SJSA1 (cell line): ENCODE measurements around the gene KLHL17. TPM values are rescaled to one million over a fixed set of nuclear protein-coding genes. Genes with fewer than 3 reads are reported as not detected.
"Not testable (repeated sequence)": the region's sequence is repeated elsewhere in the genome, so short reads cannot be mapped to it uniquely, and the experiment has no call there.

Experiments used
- DNase-seq, 2 experiments: peaks; one replicate each; pipeline ENCODE4 v3.0.0-alpha.2; 2015 to 2020; ENCODE audit warnings: low spot score in 2 of 2, low read depth in 1 of 2
- H3K27ac ChIP-seq: fragments of 250-450 bp; sonication (Bioruptor Pico); 2 replicates; pipeline ENCODE4 v1.5.1; 2020; ENCODE audit warnings: mild to moderate bottlenecking, moderate library complexity
- H3K27me3 ChIP-seq: fragments of 250-450 bp; sonication (Bioruptor Pico); replicated peaks from 2 replicates; pipeline ENCODE4 v1.5.1; 2020; ENCODE audit warnings: mild to moderate bottlenecking, moderate library complexity
- H3K36me3 ChIP-seq: fragments of 250-450 bp; sonication (Bioruptor Pico); 2 replicates; pipeline ENCODE4 v1.5.1; 2020; ENCODE audit warnings: mild to moderate bottlenecking
- H3K4me1 ChIP-seq: fragments of 250-450 bp; sonication (Bioruptor Pico); replicated peaks from 2 replicates; pipeline ENCODE4 v1.6.1; 2021; ENCODE audit warnings: mild to moderate bottlenecking
- H3K4me3 ChIP-seq: fragments of 250-450 bp; sonication (Bioruptor Pico); 2 replicates; pipeline ENCODE4 v1.5.1; 2020; ENCODE audit warnings: mild to moderate bottlenecking
- H3K9me3 ChIP-seq: fragments of 250-450 bp; sonication (Bioruptor Pico); replicated peaks from 2 replicates; pipeline ENCODE4 v1.5.1; 2020; ENCODE audit warnings: mild to moderate bottlenecking
- total RNA-seq: library from RNA; depleted of rRNA; stranded (reverse); fragments of >200 nt; shearing (Covaris generic); gene quantifications from 2 replicates; pipeline ENCODE4 v1.2.3, GENCODE V29; 2014

The KLHL17 gene
- total RNA-seq, 1 experiment from 2014 or later, result 7.2 TPM

DNA sequence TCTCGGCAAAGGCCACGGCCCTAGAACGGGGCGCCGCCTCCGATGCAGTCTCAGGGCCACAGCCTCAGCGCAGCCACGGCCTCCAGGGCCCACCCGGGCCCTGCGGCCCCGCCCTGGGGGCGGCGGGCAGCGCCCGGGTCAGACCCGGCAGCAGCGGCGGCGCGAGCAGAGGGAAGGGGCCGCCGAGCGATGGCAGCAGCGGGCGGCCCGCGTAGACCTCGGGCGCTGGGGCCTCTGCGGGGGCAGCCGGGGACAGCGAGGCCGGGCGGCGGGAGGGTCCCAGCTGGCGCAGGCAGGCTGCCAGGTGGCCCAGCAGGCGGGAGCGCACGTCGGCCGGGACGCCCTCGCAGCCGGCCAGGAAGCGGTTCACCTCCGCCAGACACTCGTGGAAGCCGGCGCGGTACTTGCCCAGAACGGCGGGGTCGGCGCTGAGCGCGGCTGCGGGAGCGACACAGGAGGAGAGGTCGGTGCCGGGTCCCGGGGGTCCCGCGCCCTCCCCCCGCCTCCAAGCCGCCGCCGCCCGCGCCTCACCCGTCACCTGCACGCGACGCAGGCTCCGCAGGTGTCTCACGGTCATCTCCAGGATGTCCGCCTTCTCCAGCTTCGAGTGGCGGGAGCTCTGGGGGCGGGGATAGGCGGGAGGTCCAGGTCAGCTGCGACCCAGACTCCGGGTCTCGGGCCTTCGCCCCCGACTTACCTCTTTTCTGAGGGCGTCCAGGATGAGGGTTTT lies 38.8 kb downstream of the KLHL17 start:
- Histone ChIP-seq H3K9me3 (peaks cover 6% of the 10 kb centered on the region; the same call in 1 of the 2 replicates), H3K4me1 (peaks cover 33% of the 10 kb centered on the region), H3K27ac (peak overlapping the region; percentile 100), H3K27me3 (no peaks in the 10 kb centered on the region), H3K4me3 (peak overlapping the region; percentile 66), H3K36me3 (peaks cover 31% of the 10 kb centered on the region)
- DNase-seq, result peak; percentile 56 to 57

- Histone ChIP-seq H3K4me1 (peaks cover 33% of the 10 kb centered on the region), H3K27ac (peak within 1 kb of the TSS; percentile 100), H3K4me3 (peak within 1 kb of the TSS; percentile 66), H3K27me3 (no peaks in the 10 kb centered on the region), H3K36me3 (peaks cover 31% of the 10 kb centered on the region), H3K9me3 (peaks cover 6% of the 10 kb centered on the region; the same call in 1 of the 2 replicates)
- peak; percentile 96 for DNase-seq
Observed at GRCh38 chr1:999725-1000356, 39.5 kb downstream of the KLHL17 start, which contains the start of gene HES4. HES4 (minus strand) TSS chr1:1000097; CDS start chr1:999973, 124 bp downstream.

DNA sequence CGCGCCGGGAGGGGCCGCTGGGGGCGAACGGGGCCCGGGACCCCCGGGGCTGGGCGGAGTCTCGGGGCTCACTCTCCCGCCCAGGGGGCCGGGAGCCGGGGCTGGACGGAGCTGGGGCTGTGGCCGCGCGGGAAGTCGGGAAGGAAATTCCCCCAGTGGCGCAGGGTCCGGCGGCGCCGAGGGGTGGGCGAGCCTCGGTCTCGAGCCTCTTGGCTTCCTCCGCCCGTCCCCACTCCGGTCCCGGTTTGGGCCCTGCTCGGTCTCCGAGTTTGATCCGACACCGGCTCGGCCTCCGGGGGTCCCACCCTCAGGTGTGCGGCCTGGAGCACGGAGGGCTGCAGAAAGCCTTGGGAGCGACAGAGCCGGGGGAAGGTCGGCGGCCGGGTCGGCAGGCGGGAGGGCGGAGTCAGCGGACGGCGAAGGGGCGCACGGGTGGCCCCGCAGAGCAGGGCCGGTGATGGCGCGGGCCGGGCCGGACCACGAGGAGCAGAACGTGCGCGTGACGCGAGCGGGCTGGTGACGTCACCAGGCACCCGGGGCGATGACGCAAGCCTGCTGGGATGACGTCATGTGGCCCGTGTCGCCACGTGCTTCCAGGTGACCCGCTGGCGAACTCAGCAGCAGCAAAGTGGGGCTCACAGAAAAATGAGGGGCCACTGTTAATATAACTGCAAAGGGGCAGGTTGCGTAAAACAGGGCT lies 40.1 kb downstream of the KLHL17 start:
- peak overlapping the region; percentile 66 for H3K4me3 ChIP-seq
- DNase-seq, result peak; percentile 89 to 93
- H3K9me3 ChIP-seq, result peaks cover 6% of the 10 kb centered on the region; the same call in 1 of the 2 replicates
- H3K27me3 ChIP-seq, result no peaks in the 10 kb centered on the region
- H3K27ac ChIP-seq, result peak overlapping the region; percentile 100
- peaks cover 33% of the 10 kb centered on the region for H3K4me1 ChIP-seq
- peaks cover 31% of the 10 kb centered on the region for H3K36me3 ChIP-seq

GRCh38 chr1:1001057-1001783 lies 40.8 kb downstream of the KLHL17 start:
- peak overlapping the region; percentile 100 for H3K27ac ChIP-seq

GRCh38 chr1:1003618-1004419 lies 43.4 kb downstream of the KLHL17 start:
- no peak for DNase-seq
- no peak overlapping the region for H3K4me3 ChIP-seq
- H3K27ac ChIP-seq, result no peak overlapping the region
- H3K4me1 ChIP-seq, result peaks cover 24% of the 10 kb centered on the region
- no peaks in the 10 kb centered on the region for H3K27me3 ChIP-seq
- H3K36me3 ChIP-seq, result peaks cover 14% of the 10 kb centered on the region
- H3K9me3 ChIP-seq, result peaks cover 6% of the 10 kb centered on the region; the same call in 1 of the 2 replicates

More at GRCh38 chr1:1001057-1001783, 40.8 kb downstream of the KLHL17 start:
- H3K36me3 ChIP-seq, result peaks cover 31% of the 10 kb centered on the region
- peaks cover 6% of the 10 kb centered on the region; the same call in 1 of the 2 replicates for H3K9me3 ChIP-seq
- H3K4me1 ChIP-seq, result peaks cover 33% of the 10 kb centered on the region
- no peaks in the 10 kb centered on the region for H3K27me3 ChIP-seq
- peak in 1 of 2 experiments; percentile 81 for DNase-seq
- peak overlapping the region; percentile 66 for H3K4me3 ChIP-seq

DNA sequence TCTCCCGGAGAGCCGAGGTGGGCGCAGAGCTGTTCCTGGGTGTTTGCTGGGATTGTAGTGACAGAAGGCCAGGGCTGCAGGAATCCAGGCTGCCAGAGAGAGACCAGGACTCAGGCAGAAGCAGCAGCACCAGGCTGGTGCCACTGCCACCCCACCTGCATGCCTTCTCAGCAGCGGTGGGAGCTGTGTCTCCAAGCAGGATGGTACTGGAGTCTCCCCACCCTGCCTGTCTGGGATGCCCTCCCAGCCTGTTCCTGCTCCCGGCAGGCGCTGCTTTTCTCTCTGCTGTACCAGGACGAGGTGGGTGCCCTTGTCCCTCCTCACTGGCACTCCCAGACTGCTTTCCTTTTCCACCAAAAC lies 44.0 kb downstream of the KLHL17 start:
- no peak for DNase-seq
- no peaks in the 10 kb centered on the region for H3K27me3 ChIP-seq
- H3K9me3 ChIP-seq, result peaks cover under 1% of the 10 kb centered on the region; the same call in 1 of the 2 replicates
- no peak overlapping the region for H3K4me3 ChIP-seq
- H3K4me1 ChIP-seq, result peaks cover 19% of the 10 kb centered on the region
- no peak overlapping the region for H3K27ac ChIP-seq
- H3K36me3 ChIP-seq, result peaks cover 9% of the 10 kb centered on the region

- Histone ChIP-seq H3K4me1 (peaks cover 18% of the 10 kb centered on the region), H3K36me3 (peaks cover 7% of the 10 kb centered on the region; the same call in 1 of the 2 replicates), H3K27me3 (no peaks in the 10 kb centered on the region), H3K27ac (no peak overlapping the region), H3K4me3 (no peak overlapping the region), H3K9me3 (no peaks in the 10 kb centered on the region; the same call in 1 of the 2 replicates)
- no peak for DNase-seq
Observed at GRCh38 chr1:1004780-1005697, 44.7 kb downstream of the KLHL17 start.

- no peak for DNase-seq
- Histone ChIP-seq H3K4me3 (no peak overlapping the region), H3K4me1 (peaks cover 10% of the 10 kb centered on the region), H3K27me3 (no peaks in the 10 kb centered on the region), H3K36me3 (0 out of 2 replicates have a peak, but pooled peaks cover 2% of the 10 kb centered on the region), H3K9me3 (no peaks in the 10 kb centered on the region), H3K27ac (no peak overlapping the region)
Observed at GRCh38 chr1:1005774-1006304, 45.5 kb downstream of the KLHL17 start.

DNA sequence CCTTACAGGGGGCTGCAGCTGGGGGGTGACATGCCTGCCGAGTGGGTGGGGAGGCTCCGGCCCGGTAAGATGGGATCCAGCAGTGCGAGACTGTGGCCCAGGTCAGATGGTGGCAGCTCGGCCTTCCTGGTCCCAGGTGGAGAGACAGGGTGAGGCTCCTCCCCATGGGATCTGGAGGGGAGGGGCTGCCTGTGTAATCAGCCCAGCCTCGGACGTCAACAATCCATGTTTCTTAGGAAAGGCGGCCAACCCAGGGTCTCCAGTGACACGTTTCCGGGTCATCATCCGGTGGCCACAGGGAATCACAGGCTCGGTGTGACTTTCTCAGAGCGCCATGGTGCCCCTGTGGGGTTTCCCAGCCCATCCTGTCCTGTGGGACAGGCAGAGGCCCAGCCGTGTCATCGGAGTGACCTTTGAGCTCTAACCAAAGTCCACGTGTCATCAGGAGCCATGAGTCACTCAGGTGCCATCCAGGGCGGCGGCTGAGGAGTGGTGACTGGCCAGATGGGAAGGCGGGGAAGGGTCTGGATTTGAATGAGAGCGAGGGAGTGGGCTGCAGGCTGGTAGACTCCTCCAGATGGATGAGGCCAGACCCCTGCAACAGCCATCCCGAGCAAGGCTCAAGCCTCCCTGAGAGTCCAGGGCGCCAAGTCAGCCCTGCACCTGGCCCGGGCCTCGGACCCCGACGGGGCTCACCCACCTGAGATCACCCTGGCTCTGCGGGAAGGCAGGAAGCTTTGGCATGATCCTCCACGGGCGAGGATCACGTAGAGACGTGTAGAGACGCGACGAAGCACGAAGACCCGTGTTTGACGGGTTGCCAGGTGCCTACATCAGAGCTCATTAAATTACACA lies 46.1 kb downstream of the KLHL17 start:
- Histone ChIP-seq H3K36me3 (0 out of 2 replicates have a peak, but pooled peaks cover 2% of the 10 kb centered on the region), H3K4me1 (peaks cover 3% of the 10 kb centered on the region), H3K9me3 (no peaks in the 10 kb centered on the region), H3K4me3 (no peak overlapping the region), H3K27ac (no peak overlapping the region), H3K27me3 (no peaks in the 10 kb centered on the region)
- no peak for DNase-seq

- H3K36me3 ChIP-seq, H3K27ac ChIP-seq, H3K27me3 ChIP-seq, H3K9me3 ChIP-seq, H3K4me3 ChIP-seq: not testable (repeated sequence)
- peaks cover 17% of the 10 kb centered on the region for H3K4me1 ChIP-seq
- DNase-seq, result peak in 1 of 2 experiments; percentile 28
Observed at GRCh38 chr1:1010131-1010530, 49.7 kb downstream of the KLHL17 start.

DNA sequence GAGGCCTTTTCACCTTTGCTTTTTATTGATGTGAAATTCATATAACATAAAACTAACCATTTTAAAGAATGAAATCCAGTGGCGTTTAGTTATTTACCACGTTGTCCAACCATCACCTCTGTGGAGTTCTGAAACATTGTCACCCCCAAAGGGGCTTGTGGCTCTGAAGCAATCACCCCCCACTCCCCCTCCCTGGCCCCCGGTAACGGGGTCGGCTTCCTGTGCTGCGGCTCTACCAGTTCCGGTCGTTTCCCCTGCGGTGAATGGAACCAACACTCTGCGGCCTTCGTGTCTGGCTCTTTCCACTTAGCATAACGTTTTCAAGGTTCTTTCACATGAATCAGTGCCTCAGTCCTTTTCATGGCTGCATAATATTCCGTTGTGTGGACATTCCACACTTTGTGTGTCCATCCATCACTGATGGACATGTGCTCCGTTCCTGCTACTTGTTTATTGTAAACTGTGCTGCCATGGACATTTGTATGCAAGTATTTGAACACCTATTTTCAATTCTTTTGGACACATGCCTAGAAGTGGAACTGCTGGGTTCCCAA lies 51.1 kb downstream of the KLHL17 start:
- Histone ChIP-seq H3K4me1 (peaks cover 20% of the 10 kb centered on the region), H3K27ac (no peak overlapping the region), H3K9me3 (no peaks in the 10 kb centered on the region), H3K36me3 (peaks cover 12% of the 10 kb centered on the region), H3K4me3 (no peak overlapping the region), H3K27me3 (no peaks in the 10 kb centered on the region)
- DNase-seq, result no peak
